ENCODE measurements around the gene TNNI3.

DNA sequence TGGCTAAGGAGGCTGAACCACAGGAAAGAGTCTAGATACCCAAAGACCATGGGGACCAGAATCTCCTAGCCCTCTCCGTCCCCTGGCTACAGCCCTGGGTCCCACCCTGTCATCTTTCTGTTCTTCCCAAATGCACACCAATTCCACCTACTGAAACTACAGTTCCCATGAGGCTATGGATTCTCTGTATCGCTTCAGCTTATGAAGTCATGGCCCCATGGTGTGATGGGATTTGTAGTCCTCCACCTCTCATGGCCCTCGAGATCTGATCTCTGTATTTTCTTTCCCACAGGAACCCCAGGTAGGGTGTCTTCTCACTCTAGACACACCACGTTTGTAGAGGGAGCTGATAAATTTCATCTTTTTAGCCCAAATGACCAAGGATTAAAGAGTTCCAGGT is 40.0 kb upstream of the TNNI3 start:
- TF ChIP-seq SUZ12 (IDR thresholded peaks at IDR 0.05; ENCODE audit: extremely low read depth, insufficient read depth, insufficient read length) (no peak), YY1 (IDR thresholded peaks at IDR 0.05; ENCODE audit: insufficient read depth, insufficient read length) (no peak), ZNF274 (IDR thresholded peaks at IDR 0.05; ENCODE audit: low read depth, low read length) (no peak)

All from NT2/D1 (cell line).